IMR-90 (cell line): ENCODE results near the gene COL7A1. TPM values are rescaled to one million over a fixed set of nuclear protein-coding genes. Genes with fewer than 3 reads are reported as not detected.

Experiments
- ATAC-seq: fragments of 200-7000 bp; cut with Tn5 transposase; 2 replicates; pipeline ENCODE4 v1.9.1; 2020; ENCODE audit warnings: low read depth, mild to moderate bottlenecking, moderate library complexity
- BruUV-seq: library from RNA; stranded (reverse); fragments of 400-500 nt; replicated peaks from 2 replicates; lab custom pipeline; 2021; lab: Mats Ljungman, UMichigan
- CTCF ChIA-PET: fragments of 300-600 bp; formaldehyde crosslinking; extraction: SDS; loops from one replicate; lab custom pipeline; 2021; ENCODE audit warnings: antibody characterized with exemption; lab: Yijun Ruan, JAX
- POLR2A ChIA-PET: fragments of 300-600 bp; sonication (Branson Sonifier 250); formaldehyde crosslinking; loops from one replicate; lab custom pipeline; 2022; ENCODE audit warnings: antibody characterized with exemption; ENCODE audit not compliant: unreplicated experiment; lab: Charles Lee
- DNase-seq: peaks from one replicate; pipeline ENCODE4 v3.0.0; 2013
- H2AFZ ChIP-seq: replicated peaks from 2 replicates; pipeline ENCODE3; 2013; ENCODE audit warnings: low read length, mild to moderate bottlenecking; ENCODE audit not compliant: poor library complexity
- H2AK5ac ChIP-seq: 2 replicates; pipeline ENCODE4 v1.6.1; 2013; ENCODE audit warnings: low read depth, low read length, inconsistent platforms
- H2AK9ac ChIP-seq: replicated peaks from 2 replicates; pipeline ENCODE3; 2013; ENCODE audit warnings: mild to moderate bottlenecking, low read depth, low read length, moderate library complexity; ENCODE audit not compliant: poor library complexity
- H2BK120ac ChIP-seq: 2 replicates; pipeline ENCODE4 v1.6.1; 2013; ENCODE audit warnings: low read depth, low read length, inconsistent platforms
- H2BK15ac ChIP-seq: 3 replicates; pipeline ENCODE4 v1.6.1; 2013; ENCODE audit warnings: low read depth, low read length, inconsistent platforms
- H2BK20ac ChIP-seq: 2 replicates; pipeline ENCODE4 v1.6.1; 2013; ENCODE audit warnings: low read depth, mild to moderate bottlenecking, inconsistent platforms, low read length, moderate library complexity
- H2BK5ac ChIP-seq: 2 replicates; pipeline ENCODE4 v1.6.1; 2013; ENCODE audit warnings: mild to moderate bottlenecking, low read depth, low read length, inconsistent platforms; ENCODE audit not compliant: poor library complexity, severe bottlenecking
- H3K14ac ChIP-seq: replicated peaks from 2 replicates; pipeline ENCODE4 v1.6.1; 2013; ENCODE audit warnings: low read depth, low read length, inconsistent platforms
- H3K18ac ChIP-seq: 2 replicates; pipeline ENCODE4 v1.6.1; 2013; ENCODE audit warnings: low read depth, low read length, control low read depth
- H3K23ac ChIP-seq: 2 replicates; pipeline ENCODE4 v1.6.1; 2013; ENCODE audit warnings: low read depth, low read length, inconsistent platforms
- H3K27ac ChIP-seq: 2 replicates; pipeline ENCODE4 v1.5.1; 2013; ENCODE audit warnings: mild to moderate bottlenecking, control low read depth, low read length; ENCODE audit not compliant: insufficient read depth
- H3K27me3 ChIP-seq: 2 replicates; pipeline ENCODE4 v1.6.1; 2013; ENCODE audit warnings: low read length; ENCODE audit not compliant: control insufficient read depth, insufficient read depth
- H3K36me3 ChIP-seq: 2 replicates; pipeline ENCODE4 v1.6.1; 2013; ENCODE audit warnings: low read length, mixed read lengths; ENCODE audit not compliant: control insufficient read depth, insufficient read depth
- H3K4ac ChIP-seq: 2 replicates; pipeline ENCODE4 v1.6.1; 2013; ENCODE audit warnings: low read depth, low read length, inconsistent platforms
- H3K4me1 ChIP-seq: 2 replicates; pipeline ENCODE4 v1.6.1; 2013; ENCODE audit warnings: low read length, mixed read lengths; ENCODE audit not compliant: control insufficient read depth, insufficient read depth
- H3K4me2 ChIP-seq: 2 replicates; pipeline ENCODE4 v1.6.1; 2013; ENCODE audit warnings: low read depth, mild to moderate bottlenecking, control low read depth, low read length, moderate library complexity
- H3K4me3 ChIP-seq: 2 replicates; pipeline ENCODE4 v1.5.1; 2013; ENCODE audit warnings: low read depth, mild to moderate bottlenecking, control low read depth, low read length, moderate library complexity; ENCODE audit not compliant: insufficient read depth
- H3K56ac ChIP-seq: 2 replicates; pipeline ENCODE4 v1.6.1; 2013; ENCODE audit warnings: low read length, inconsistent platforms; ENCODE audit not compliant: insufficient read depth; ENCODE audit errors: extremely low read depth
- H3K79me1 ChIP-seq, 2 experiments: 2 replicates each; pipeline ENCODE4 v1.6.1; 2013; ENCODE audit warnings: low read length in 2 of 2, inconsistent platforms in 1 of 2, low read depth in 1 of 2
- H3K9ac ChIP-seq: 2 replicates; pipeline ENCODE4 v1.6.1; 2013; ENCODE audit warnings: low read depth, low read length, control low read depth
- H3K9me1 ChIP-seq: 2 replicates; pipeline ENCODE4 v1.6.1; 2013; ENCODE audit warnings: low read length, inconsistent platforms; ENCODE audit not compliant: insufficient read depth
- H3K9me3 ChIP-seq: 2 replicates; pipeline ENCODE4 v1.6.1; 2013; ENCODE audit warnings: low read length; ENCODE audit not compliant: control insufficient read depth, insufficient read depth
- H4K20me1 ChIP-seq: 2 replicates; pipeline ENCODE4 v1.6.1; 2013; ENCODE audit warnings: low read length, inconsistent platforms; ENCODE audit not compliant: insufficient read depth
- H4K5ac ChIP-seq: 2 replicates; pipeline ENCODE4 v1.6.1; 2013; ENCODE audit warnings: mild to moderate bottlenecking, low read depth, low read length, control low read depth
- H4K8ac ChIP-seq, 2 experiments: 2 replicates each; pipeline ENCODE4 v1.6.1; 2013; ENCODE audit warnings: low read depth in 2 of 2, low read length in 2 of 2, control low read depth in 1 of 2, inconsistent platforms in 1 of 2
- H4K91ac ChIP-seq: 2 replicates; pipeline ENCODE4 v1.6.1; 2013; ENCODE audit warnings: low read depth, low read length, inconsistent platforms; ENCODE audit not compliant: insufficient read depth
- FOS ChIP-seq: fragments of 150-350 bp; IDR thresholded peaks from 2 replicates; pipeline ENCODE4 v1.6.1; 2016; ENCODE audit warnings: low read depth, low read length
- MAFK ChIP-seq: IDR thresholded peaks from 2 replicates; pipeline ENCODE4 v1.6.1; 2012; ENCODE audit warnings: low read depth, low read length, improper control_type of control experiment
- MAZ ChIP-seq: IDR thresholded peaks from 2 replicates; pipeline ENCODE4 v1.6.1; 2012; ENCODE audit warnings: low read depth, mild to moderate bottlenecking, low read length, improper control_type of control experiment, moderate library complexity, borderline replicate concordance
- MXI1 ChIP-seq: IDR thresholded peaks from 2 replicates; pipeline ENCODE4 v1.6.1; 2012; ENCODE audit warnings: low read depth, mild to moderate bottlenecking, low read length, moderate library complexity, borderline replicate concordance
- NFE2L2 ChIP-seq: fragments of 150-350 bp; IDR thresholded peaks from 2 replicates; pipeline ENCODE4 v1.6.1; 2016; ENCODE audit warnings: low read depth, mild to moderate bottlenecking, low read length
- POLR2A ChIP-seq: IDR thresholded peaks from 2 replicates; pipeline ENCODE4 v1.6.1; 2012; ENCODE audit warnings: mild to moderate bottlenecking, low read depth, low read length
- RAD21 ChIP-seq: IDR thresholded peaks from 2 replicates; pipeline ENCODE4 v1.6.1; 2012; ENCODE audit warnings: low read length, improper control_type of control experiment
- RCOR1 ChIP-seq: IDR thresholded peaks from 2 replicates; pipeline ENCODE4 v1.6.1; 2012; ENCODE audit warnings: mild to moderate bottlenecking, low read length, improper control_type of control experiment; ENCODE audit not compliant: insufficient replicate concordance
- SMC3 ChIP-seq: fragments of 150-350 bp; IDR thresholded peaks from 2 replicates; pipeline ENCODE4 v1.6.1; 2016; ENCODE audit warnings: low read depth, mild to moderate bottlenecking, antibody characterized with exemption, low read length, moderate library complexity
- whole genome bisulfite sequencing, 2 experiments: methylation state at CpG; one replicate each; pipeline versions ENCODE4 v1.1.5 to v1.1.7; 2013; ENCODE audit warnings: missing lambda C conversion rate in 2 of 2; ENCODE audit not compliant: insufficient read length in 1 of 2; ENCODE audit errors: extremely low coverage in 2 of 2; 5-methylcytosine and 5-hydroxymethylcytosine counted together
- dilution Hi-C: fragments of 300-500 bp; cut with HindIII; formaldehyde crosslinking; loops from one replicate; pipeline ENCODE4 v1.14.3; 2018; ENCODE audit warnings: low sequenced_read_pairs; ENCODE audit not compliant: unreplicated experiment
- in situ Hi-C: fragments of 300-500 bp; cut with MboI; formaldehyde crosslinking; loops from 3 replicates; pipeline ENCODE4 v1.14.3; 2019; ENCODE audit warnings: low sequenced_read_pairs, inconsistent platforms, mixed read lengths
- intact Hi-C: fragments of 100-400 bp; cut with micrococcal nuclease; formaldehyde crosslinking; loops from 2 replicates; pipeline ENCODE4 v1.10.0; 2022
- polyA plus RNA-seq, 3 experiments: library from polyadenylated mRNA; depleted of rRNA; stranded (reverse); fragments of >200 nt; gene quantifications; 2 replicates each; pipeline ENCODE4 v1.2.3, GENCODE V29; 2012; ENCODE audit warnings: low replicate concordance in 1 of 3
- total RNA-seq: library from RNA; depleted of rRNA; stranded (reverse); fragments of >200 nt; gene quantifications from 2 replicates; pipeline ENCODE4 v1.2.3, GENCODE V29; 2012

COL7A1 gene
- total and polyA plus RNA-seq, 2 of the 4 experiments (the other 2 are of a cell fraction), result 4.1 to 20.3 TPM

GRCh38 chr3:48571938-48572337, 23.2 kb downstream of the COL7A1 start:
- TF ChIP-seq POLR2A (no peak), RCOR1 (no peak), MXI1 (no peak), SMC3 (no peak), RAD21 (no peak), NFE2L2 (no peak), MAFK (no peak), MAZ (no peak), FOS (no peak)
- no peak overlapping the region for H3K4me2 ChIP-seq
- H3K4ac ChIP-seq, result no peak overlapping the region
- no peaks in the 10 kb centered on the region for H3K9me3 ChIP-seq
- H2BK20ac ChIP-seq, result no peak overlapping the region
- no peak overlapping the region for H3K27ac ChIP-seq
- POLR2A ChIA-PET, result no interaction called here
- H3K4me1 ChIP-seq, result no peaks in the 10 kb centered on the region
- H3K4me3 ChIP-seq, result no peak overlapping the region
- in situ Hi-C loops, result no loop called here
- 100% methylated on average over 1 of the region's 12 CpGs; no CpG with 5 or more reads in 1 of the 2 experiments for WGBS, 2 experiments
- no peak overlapping the region for H4K5ac ChIP-seq
- CTCF ChIA-PET, result no interaction called here
- H2AK9ac ChIP-seq, result peak overlapping the region; percentile 50
- no peak overlapping the region for H3K18ac ChIP-seq
- intact Hi-C loops, result no loop called here
- no peak overlapping the region for H4K8ac ChIP-seq
- ATAC-seq (no peak), DNase-seq (no peak)
- no peak overlapping the region; the same call in 2 of the 3 replicates for H2BK15ac ChIP-seq
- H3K9ac ChIP-seq, result no peak overlapping the region
- no peak overlapping the region for H3K14ac ChIP-seq
- H2BK120ac ChIP-seq, result no peak overlapping the region
- no peak overlapping the region for H2AK5ac ChIP-seq
- H3K56ac ChIP-seq, result no peak overlapping the region
- no TSS peak for BruUV-seq
- no peak overlapping the region for H3K23ac ChIP-seq
- H3K79me1 ChIP-seq, result peaks cover 4 to 12% of the 10 kb centered on the region in 2 experiments; a peak in 2 of 4 replicates
- no peak overlapping the region for H4K91ac ChIP-seq
- no peak overlapping the region for H2AFZ ChIP-seq
- peaks cover 75% of the 10 kb centered on the region for H3K36me3 ChIP-seq
- peaks cover 6% of the 10 kb centered on the region; the same call in 1 of the 2 replicates for H4K20me1 ChIP-seq
- dilution Hi-C loops, result no loop called here
- H3K9me1 ChIP-seq, result peaks cover 10% of the 10 kb centered on the region; the same call in 1 of the 2 replicates
- H2BK5ac ChIP-seq, result no peak overlapping the region
- H3K27me3 ChIP-seq, result no peaks in the 10 kb centered on the region
